ENCODE results near the gene HOPX.

Gene HOPX

GRCh38 chr4:56689201-56689969, 8.3 kb upstream of the HOPX start:
- no peak for DNase-seq (ENCODE audit: low read depth)
- TF ChIP-seq, protein P1, sequence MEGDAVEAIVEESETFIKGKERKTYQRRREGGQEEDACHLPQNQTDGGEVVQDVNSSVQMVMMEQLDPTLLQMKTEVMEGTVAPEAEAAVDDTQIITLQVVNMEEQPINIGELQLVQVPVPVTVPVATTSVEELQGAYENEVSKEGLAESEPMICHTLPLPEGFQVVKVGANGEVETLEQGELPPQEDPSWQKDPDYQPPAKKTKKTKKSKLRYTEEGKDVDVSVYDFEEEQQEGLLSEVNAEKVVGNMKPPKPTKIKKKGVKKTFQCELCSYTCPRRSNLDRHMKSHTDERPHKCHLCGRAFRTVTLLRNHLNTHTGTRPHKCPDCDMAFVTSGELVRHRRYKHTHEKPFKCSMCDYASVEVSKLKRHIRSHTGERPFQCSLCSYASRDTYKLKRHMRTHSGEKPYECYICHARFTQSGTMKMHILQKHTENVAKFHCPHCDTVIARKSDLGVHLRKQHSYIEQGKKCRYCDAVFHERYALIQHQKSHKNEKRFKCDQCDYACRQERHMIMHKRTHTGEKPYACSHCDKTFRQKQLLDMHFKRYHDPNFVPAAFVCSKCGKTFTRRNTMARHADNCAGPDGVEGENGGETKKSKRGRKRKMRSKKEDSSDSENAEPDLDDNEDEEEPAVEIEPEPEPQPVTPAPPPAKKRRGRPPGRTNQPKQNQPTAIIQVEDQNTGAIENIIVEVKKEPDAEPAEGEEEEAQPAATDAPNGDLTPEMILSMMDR (IDR thresholded peaks at IDR 0.05; ENCODE audit: low read length, missing control alignments), result no peak
- H3K4me3 ChIP-seq (replicated peaks; ENCODE audit: low read depth, low read length), result no peak overlapping the region

DNA sequence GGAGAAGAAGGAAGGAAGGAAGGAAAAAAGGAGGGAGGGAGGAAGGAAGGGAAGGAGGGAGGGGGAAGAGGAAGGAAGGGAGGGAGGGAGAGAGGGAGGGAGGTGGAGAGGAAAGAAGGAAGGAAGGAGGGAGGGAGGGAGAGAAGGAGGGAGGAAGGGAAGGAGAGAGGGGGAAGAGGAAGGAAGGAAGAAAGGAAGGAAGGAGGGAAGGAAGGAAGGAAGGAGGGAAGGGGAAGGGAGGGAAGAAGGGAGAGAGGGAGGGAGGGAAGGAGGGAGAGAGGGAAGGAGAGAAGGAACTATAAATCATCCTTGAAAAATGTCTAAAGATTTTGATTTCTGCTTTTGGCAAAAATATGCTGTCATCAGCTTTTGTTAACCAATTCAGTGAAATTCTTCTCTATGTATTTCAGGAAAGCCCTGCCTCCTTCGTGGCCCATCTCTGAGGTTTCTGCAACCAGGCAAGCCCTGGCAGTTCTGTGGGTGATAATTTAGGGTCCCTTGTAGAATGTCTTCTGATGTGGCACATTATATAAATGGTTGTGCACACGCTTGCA, 7.1 kb upstream of the HOPX start:
- TF ChIP-seq, protein P1 (IDR thresholded peaks at IDR 0.05; ENCODE audit: low read length, missing control alignments), result no peak
- DNase-seq (ENCODE audit: low read depth), result no peak
- no peak overlapping the region for H3K4me3 ChIP-seq (replicated peaks; ENCODE audit: low read depth, low read length)

- no peak overlapping the region for H3K4me3 ChIP-seq (replicated peaks; ENCODE audit: low read depth, low read length)
- DNase-seq (ENCODE audit: low read depth), result no peak
- TF ChIP-seq, protein P1 (IDR thresholded peaks at IDR 0.05; ENCODE audit: low read length, missing control alignments), result no peak
These were observed 5.6 kb upstream of the HOPX start for GRCh38 chr4:56686537-56687231.

- TF ChIP-seq, protein P1 (IDR thresholded peaks at IDR 0.05; ENCODE audit: low read length, missing control alignments), result no peak
- no peak overlapping the region for H3K4me3 ChIP-seq (replicated peaks; ENCODE audit: low read depth, low read length)
- peak; percentile 31 for DNase-seq (ENCODE audit: low read depth)
These were observed 3.4 kb upstream of the HOPX start for GRCh38 chr4:56684320-56685050.

DNA sequence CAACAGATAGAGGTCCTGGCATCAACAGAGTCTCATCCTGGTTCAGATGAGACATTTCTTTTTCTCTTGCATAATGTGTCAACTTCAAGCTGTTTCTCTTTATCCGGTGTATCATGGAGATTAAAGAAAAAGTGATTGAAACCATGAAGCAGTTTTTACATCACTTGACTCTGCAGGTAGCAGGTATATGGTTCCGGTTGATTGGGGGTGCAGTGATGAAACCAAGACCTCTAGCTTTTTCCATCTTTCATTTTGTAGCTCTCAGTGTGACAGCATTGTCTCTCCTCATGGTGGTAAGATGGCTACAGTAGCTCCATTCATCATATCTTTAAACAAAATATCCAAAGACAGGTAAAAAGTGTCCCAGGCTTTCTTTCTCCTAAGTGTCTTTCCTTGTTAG, 2.4 kb upstream of the HOPX start:
- no peak overlapping the region for H3K4me3 ChIP-seq (replicated peaks; ENCODE audit: low read depth, low read length)
- TF ChIP-seq, protein P1 (IDR thresholded peaks at IDR 0.05; ENCODE audit: low read length, missing control alignments), result no peak
- no peak for DNase-seq (ENCODE audit: low read depth)

GRCh38 chr4:56681853-56682525, 893 bp upstream of the HOPX start:
- TF ChIP-seq, protein P1 (IDR thresholded peaks at IDR 0.05; ENCODE audit: low read length, missing control alignments), result no peak
- H3K4me3 ChIP-seq (replicated peaks; ENCODE audit: low read depth, low read length), result no peak overlapping the region

More at GRCh38 chr4:56681853-56682525, 893 bp upstream of the HOPX start:
- DNase-seq (ENCODE audit: low read depth), result no peak
